NCI-H146 (cell line): ENCODE measurements around the gene SPAG8.

Source experiments
- DNase-seq: peaks from one replicate; lab custom pipeline; 2025; lab: John Stamatoyannopoulos, UW

The SPAG8 gene

GRCh38 chr9:35839926-35840325 is 27.9 kb upstream of the SPAG8 start:
- no peak for DNase-seq

- no peak for DNase-seq
Measured at GRCh38 chr9:35836595-35836994, 24.5 kb upstream of the SPAG8 start.

GRCh38 chr9:35835766-35836165 is 23.7 kb upstream of the SPAG8 start:
- DNase-seq = no peak

- peak; percentile 13 for DNase-seq
Measured at GRCh38 chr9:35835216-35835632, 23.2 kb upstream of the SPAG8 start.

- no peak for DNase-seq
Measured at GRCh38 chr9:35834260-35835215, 22.5 kb upstream of the SPAG8 start.

- no peak for DNase-seq
Measured at GRCh38 chr9:35832814-35833213, 20.8 kb upstream of the SPAG8 start.

- no peak for DNase-seq
Measured at GRCh38 chr9:35831040-35831439, 19.0 kb upstream of the SPAG8 start.

- DNase-seq = no peak
Measured at GRCh38 chr9:35829764-35830096, 17.7 kb upstream of the SPAG8 start.

GRCh38 chr9:35829084-35829763 is 17.2 kb upstream of the SPAG8 start, which contains the start of gene TMEM8B:
Gene TMEM8B, plus strand, starts transcription at chr9:35829228. Its CDS starts 220 bp downstream, at chr9:35829448.
- DNase-seq = peak; percentile 96

- DNase-seq = peak; percentile 66
Measured at GRCh38 chr9:35828716-35829083, 16.6 kb upstream of the SPAG8 start, which contains the start of gene FAM221B. Gene FAM221B, minus strand, starts transcription at chr9:35828732. Its CDS starts 2,571 bp downstream, at chr9:35826161.

- no peak for DNase-seq
Measured at GRCh38 chr9:35827486-35827885, 15.4 kb upstream of the SPAG8 start.

GRCh38 chr9:35826071-35826701 is 14.1 kb upstream of the SPAG8 start:
- DNase-seq = peak; percentile 59

GRCh38 chr9:35822926-35823325 is 10.9 kb upstream of the SPAG8 start:
- no peak for DNase-seq

GRCh38 chr9:35820076-35820475 is 8.0 kb upstream of the SPAG8 start:
- no peak for DNase-seq

GRCh38 chr9:35818341-35818740 is 6.3 kb upstream of the SPAG8 start:
- DNase-seq = no peak

- peak; percentile 11 for DNase-seq
Measured at GRCh38 chr9:35816708-35817107, 4.6 kb upstream of the SPAG8 start.

GRCh38 chr9:35814841-35815543 is 2.9 kb upstream of the SPAG8 start, which contains the start of gene HINT2:
Gene HINT2, minus strand, starts transcription at chr9:35815042. Its CDS starts 63 bp downstream, at chr9:35814979.
- peak; percentile 100 for DNase-seq

- peak; percentile 75 for DNase-seq
Measured at GRCh38 chr9:35814106-35814840, 2.2 kb upstream of the SPAG8 start.

GRCh38 chr9:35813434-35814105 is 1.5 kb upstream of the SPAG8 start:
- DNase-seq = peak; percentile 58

GRCh38 chr9:35811381-35812024 is 559 bp downstream of the SPAG8 start:
- DNase-seq = no peak
